Measurements from ENCODE around the gene NARS2.

DNA sequence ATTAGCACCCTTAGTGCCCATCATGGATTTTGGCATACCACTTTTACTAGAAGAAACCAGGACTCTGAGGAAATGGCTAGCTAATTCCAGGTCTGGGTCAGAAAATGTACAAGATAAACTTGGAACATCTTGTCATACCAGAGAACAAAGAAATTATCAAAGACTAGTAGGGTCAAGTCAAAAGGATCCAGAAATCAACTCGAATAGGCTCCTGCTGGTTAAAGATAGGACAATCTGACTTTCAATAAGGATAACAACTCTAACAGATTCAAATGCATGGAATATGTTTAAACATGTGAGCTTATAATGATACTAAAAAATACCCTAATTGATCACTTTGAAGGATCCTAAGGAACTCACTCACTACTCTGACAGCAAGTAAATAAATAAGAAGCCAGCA, 175.9 kb downstream of the NARS2 start:
- no peak for TF ChIP-seq POLR2A (IDR thresholded peaks at IDR 0.05)
- TF ChIP-seq, protein P1, sequence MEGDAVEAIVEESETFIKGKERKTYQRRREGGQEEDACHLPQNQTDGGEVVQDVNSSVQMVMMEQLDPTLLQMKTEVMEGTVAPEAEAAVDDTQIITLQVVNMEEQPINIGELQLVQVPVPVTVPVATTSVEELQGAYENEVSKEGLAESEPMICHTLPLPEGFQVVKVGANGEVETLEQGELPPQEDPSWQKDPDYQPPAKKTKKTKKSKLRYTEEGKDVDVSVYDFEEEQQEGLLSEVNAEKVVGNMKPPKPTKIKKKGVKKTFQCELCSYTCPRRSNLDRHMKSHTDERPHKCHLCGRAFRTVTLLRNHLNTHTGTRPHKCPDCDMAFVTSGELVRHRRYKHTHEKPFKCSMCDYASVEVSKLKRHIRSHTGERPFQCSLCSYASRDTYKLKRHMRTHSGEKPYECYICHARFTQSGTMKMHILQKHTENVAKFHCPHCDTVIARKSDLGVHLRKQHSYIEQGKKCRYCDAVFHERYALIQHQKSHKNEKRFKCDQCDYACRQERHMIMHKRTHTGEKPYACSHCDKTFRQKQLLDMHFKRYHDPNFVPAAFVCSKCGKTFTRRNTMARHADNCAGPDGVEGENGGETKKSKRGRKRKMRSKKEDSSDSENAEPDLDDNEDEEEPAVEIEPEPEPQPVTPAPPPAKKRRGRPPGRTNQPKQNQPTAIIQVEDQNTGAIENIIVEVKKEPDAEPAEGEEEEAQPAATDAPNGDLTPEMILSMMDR (IDR thresholded peaks at IDR 0.05), result no peak

Measured in transverse colon (tissue), 3 donors.